DMS79 treated with DMSO at 0.1 percent for 48 hours (cell line): ENCODE data around the gene GPR22.

ENCODE experiments used
- DNase-seq: peaks from one replicate; lab custom pipeline; 2025; lab: John Stamatoyannopoulos, UW

The GPR22 gene

GRCh38 chr7:107479303-107479702, 9.4 kb downstream of the GPR22 start:
- no peak for DNase-seq

GRCh38 chr7:107480932-107481331, 11.1 kb downstream of the GPR22 start:
- no peak for DNase-seq

- DNase-seq = no peak
These were observed 12.7 kb downstream of the GPR22 start for GRCh38 chr7:107482571-107482970.

GRCh38 chr7:107486041-107486440, 16.2 kb downstream of the GPR22 start:
- no peak for DNase-seq

GRCh38 chr7:107492875-107493274, 23.0 kb downstream of the GPR22 start:
- no peak for DNase-seq

- no peak for DNase-seq
These were observed 24.5 kb downstream of the GPR22 start for GRCh38 chr7:107494315-107494751.

- DNase-seq = no peak
These were observed 25.0 kb downstream of the GPR22 start for GRCh38 chr7:107494884-107495283.

- DNase-seq = no peak
These were observed 25.7 kb downstream of the GPR22 start for GRCh38 chr7:107495516-107495915.

- DNase-seq = no peak
These were observed 29.9 kb downstream of the GPR22 start for GRCh38 chr7:107499731-107500130.

- DNase-seq = no peak
These were observed 31.7 kb downstream of the GPR22 start for GRCh38 chr7:107501593-107501992.

- DNase-seq = no peak
These were observed 32.3 kb downstream of the GPR22 start for GRCh38 chr7:107502154-107502553.

- no peak for DNase-seq
These were observed 32.9 kb downstream of the GPR22 start for GRCh38 chr7:107502797-107503196.

GRCh38 chr7:107503687-107504086, 33.8 kb downstream of the GPR22 start:
- no peak for DNase-seq

- DNase-seq = no peak
These were observed 35.5 kb downstream of the GPR22 start for GRCh38 chr7:107505362-107505761.

- peak; percentile 48 for DNase-seq
These were observed 36.3 kb downstream of the GPR22 start for GRCh38 chr7:107505997-107506673.

- no peak for DNase-seq
These were observed 37.0 kb downstream of the GPR22 start for GRCh38 chr7:107506674-107507339.
